HCT116 (cell line): ENCODE measurements around the gene SLC6A3. TPM values are rescaled to one million over a fixed set of nuclear protein-coding genes. Genes with fewer than 3 reads are reported as not detected.

Experiments
- ATAC-seq: fragments of 200-7000 bp; cut with Tn5 transposase; 2 replicates; pipeline ENCODE4 v1.9.1; 2020; ENCODE audit warnings: mild to moderate bottlenecking, moderate library complexity
- BruUV-seq: library from RNA; stranded (reverse); fragments of 400-500 nt; replicated peaks from 2 replicates; lab custom pipeline; 2021; lab: Mats Ljungman, UMichigan
- CTCF ChIA-PET: fragments of 300-600 bp; sonication (Branson Sonifier 250); formaldehyde crosslinking; loops from one replicate; lab custom pipeline; 2021; ENCODE audit warnings: antibody characterized with exemption; lab: Charles Lee
- POLR2A ChIA-PET: fragments of 300-600, 350-600 bp; sonication (Branson Sonifier 250); formaldehyde crosslinking; loops from one replicate; lab custom pipeline; 2021; ENCODE audit warnings: antibody characterized with exemption; lab: Charles Lee
- RAD21 ChIA-PET, 2 experiments: fragments of 300-600 bp; sonication (Branson Sonifier 250); formaldehyde crosslinking; loops; one replicate each; lab custom pipeline; 2023; ENCODE audit warnings: low total read pairs in 2 of 2; ENCODE audit not compliant: uncharacterized antibody in 2 of 2, unreplicated experiment in 2 of 2, low non-redundant PET in 1 of 2; lab: Charles Lee
- DNase-seq: peaks from one replicate; pipeline ENCODE4 v3.0.0-alpha.2; 2010; ENCODE audit warnings: low read depth, low spot score
- H2AFZ ChIP-seq: fragments of 200-600 bp; shearing (Covaris generic), sonication (generic); 2 replicates; pipeline ENCODE4 v1.6.1; 2017; ENCODE audit warnings: low read depth, mixed run types, mixed read lengths, antibody characterized with exemption, low read length; ENCODE audit not compliant: poor library complexity, severe bottlenecking
- H3K27ac ChIP-seq: 2 replicates; pipeline ENCODE4 v1.5.1; 2012; ENCODE audit warnings: low read depth, low read length
- H3K27me3 ChIP-seq: fragments of 200-600 bp; sonication (generic); 2 replicates; pipeline ENCODE4 v1.6.1; 2016; ENCODE audit warnings: mixed run types, low read length, mixed read lengths; ENCODE audit not compliant: insufficient read depth
- H3K36me3 ChIP-seq, 2 experiments: fragments of 200-500 bp in 1 of 2; fragments of 200-600 bp in 1 of 2; sonication (Bioruptor generic) in 1 of 2; sonication (generic) in 1 of 2; 2 replicates each; pipeline versions ENCODE4 v1.5.1 to v1.6.1; 2014 to 2016; ENCODE audit warnings: low read length in 2 of 2, inconsistent platforms in 1 of 2, mixed read lengths in 1 of 2, mixed run types in 1 of 2; ENCODE audit not compliant: insufficient read depth in 2 of 2, control insufficient read depth in 1 of 2
- H3K4me1 ChIP-seq, 2 experiments: fragments of 200-600 bp in 1 of 2; sonication (generic) in 1 of 2; 2 replicates each; pipeline versions ENCODE4 v1.5.1 to v1.6.1; 2012 to 2017; ENCODE audit warnings: low read length in 2 of 2, inconsistent platforms in 1 of 2, mild to moderate bottlenecking in 1 of 2, mixed read lengths in 1 of 2, mixed run types in 1 of 2, moderate library complexity in 1 of 2; ENCODE audit not compliant: insufficient read depth in 2 of 2, control insufficient read depth in 1 of 2
- H3K4me2 ChIP-seq: fragments of 200-600 bp; sonication (generic); 2 replicates; pipeline ENCODE4 v1.6.1; 2017; ENCODE audit warnings: mixed run types, low read length, mixed read lengths
- H3K4me3 ChIP-seq, 2 experiments: fragments of 200-600 bp in 1 of 2; sonication (generic) in 1 of 2; replicated peaks in 1 of 2; 2 replicates each; pipeline ENCODE4 v1.5.1; 2011 to 2016; ENCODE audit warnings: low read length in 2 of 2, control low read depth in 1 of 2, low read depth in 1 of 2, mild to moderate bottlenecking in 1 of 2, mixed read lengths in 1 of 2, mixed run types in 1 of 2
- H3K79me2 ChIP-seq: fragments of 200-600 bp; sonication (generic); 2 replicates; pipeline ENCODE4 v1.6.1; 2017; ENCODE audit warnings: mild to moderate bottlenecking, mixed run types, low read length, moderate library complexity, mixed read lengths; ENCODE audit not compliant: insufficient read depth
- H3K9ac ChIP-seq: fragments of 200-600 bp; sonication (generic); 2 replicates; pipeline ENCODE4 v1.6.1; 2016; ENCODE audit warnings: low read length, mixed read lengths
- H3K9me2 ChIP-seq: fragments of 200-600 bp; sonication (generic), shearing (Covaris generic); 2 replicates; pipeline ENCODE4 v1.6.1; 2017; ENCODE audit warnings: mixed run types, mild to moderate bottlenecking, moderate library complexity; ENCODE audit not compliant: insufficient read depth
- H3K9me3 ChIP-seq, 2 experiments: fragments of 200-500 bp in 1 of 2; fragments of 200-600 bp in 1 of 2; sonication (Bioruptor generic) in 1 of 2; sonication (generic) in 1 of 2; 2 replicates each; pipeline ENCODE4 v1.6.1; 2014 to 2017; ENCODE audit warnings: low read length in 2 of 2, mixed read lengths in 2 of 2, inconsistent platforms in 1 of 2, low read depth in 1 of 2, mild to moderate bottlenecking in 1 of 2, mixed run types in 1 of 2, moderate library complexity in 1 of 2; ENCODE audit not compliant: control insufficient read depth in 1 of 2, insufficient read depth in 1 of 2
- H4K20me1 ChIP-seq: fragments of 200-600 bp; sonication (generic), shearing (Covaris generic); 2 replicates; pipeline ENCODE4 v1.6.1; 2017; ENCODE audit warnings: mixed run types, mild to moderate bottlenecking, moderate library complexity; ENCODE audit not compliant: insufficient read depth
- CBX3 ChIP-seq: IDR thresholded peaks from 2 replicates; pipeline ENCODE4 v1.6.1; 2012; ENCODE audit warnings: low read depth
- CTCF ChIP-seq, 3 experiments: fragments of 200-600 bp in 1 of 3; sonication (generic) in 1 of 3; IDR thresholded peaks in 2 of 3; conservative IDR thresholded peaks in 1 of 3; 2 replicates each; pipeline ENCODE4 v1.5.1; 2012 to 2017; ENCODE audit warnings: low read depth in 2 of 3, low read length in 2 of 3, antibody characterized with exemption in 1 of 3, borderline replicate concordance in 1 of 3, control low read depth in 1 of 3, mild to moderate bottlenecking in 1 of 3, mixed read lengths in 1 of 3, mixed run types in 1 of 3, moderate library complexity in 1 of 3; ENCODE audit not compliant: insufficient read depth in 1 of 3
- EGR1 ChIP-seq: IDR thresholded peaks from 2 replicates; pipeline ENCODE4 v1.6.1; 2012; ENCODE audit warnings: low read depth
- EZH2 ChIP-seq: fragments of 200-600 bp; sonication (generic); IDR thresholded peaks from 2 replicates; pipeline ENCODE4 v1.6.1; 2017; ENCODE audit warnings: antibody characterized with exemption, mixed run types
- FOSL1 ChIP-seq: IDR thresholded peaks from 2 replicates; pipeline ENCODE4 v1.6.1; 2012; ENCODE audit warnings: low read depth
- JUND ChIP-seq: IDR thresholded peaks from 2 replicates; pipeline ENCODE4 v1.6.1; 2012
- MAX ChIP-seq: IDR thresholded peaks from 2 replicates; pipeline ENCODE4 v1.6.1; 2012
- POLR2A ChIP-seq: IDR thresholded peaks from 2 replicates; pipeline ENCODE4 v1.7.0; 2011; ENCODE audit warnings: borderline replicate concordance; ENCODE audit not compliant: insufficient read depth, insufficient read length; ENCODE audit errors: extremely low read depth
- POLR2AphosphoS5 ChIP-seq: IDR thresholded peaks from 2 replicates; pipeline ENCODE4 v1.6.1; 2011; ENCODE audit warnings: mild to moderate bottlenecking, low read depth, low read length, moderate library complexity
- SIN3A ChIP-seq: IDR thresholded peaks from 2 replicates; pipeline ENCODE4 v1.6.1; 2012; ENCODE audit warnings: low read depth
- SRF ChIP-seq: IDR thresholded peaks from 2 replicates; pipeline ENCODE4 v1.6.1; 2012; ENCODE audit warnings: low read depth
- YY1 ChIP-seq: IDR thresholded peaks from 2 replicates; pipeline ENCODE4 v1.6.1; 2011; ENCODE audit warnings: low read length, low read depth, moderate library complexity, mild to moderate bottlenecking; ENCODE audit not compliant: insufficient replicate concordance; ENCODE audit errors: extremely low read depth
- ZBTB33 ChIP-seq: IDR thresholded peaks from 2 replicates; pipeline ENCODE4 v1.6.1; 2011; ENCODE audit warnings: mild to moderate bottlenecking, low read length, moderate library complexity; ENCODE audit not compliant: insufficient replicate concordance; ENCODE audit errors: extremely low read depth
- ZFX ChIP-seq: fragments of 450-650 bp; IDR thresholded peaks from 2 replicates; pipeline ENCODE4 v1.6.1; 2017
- ZNF274 ChIP-seq: fragments of 200-500 bp; sonication (Bioruptor generic); IDR thresholded peaks from 2 replicates; pipeline ENCODE4 v1.6.1; 2014; ENCODE audit warnings: mild to moderate bottlenecking, low read depth, low read length, inconsistent platforms
- intact Hi-C: fragments of 100-400 bp; cut with micrococcal nuclease; formaldehyde crosslinking; loops from 2 replicates; pipeline ENCODE4 v1.10.0; 2022
- total RNA-seq: library from RNA; stranded (reverse); gene quantifications from one replicate; pipeline ENCODE4 v1.2.1, GENCODE V29; 2021; ENCODE audit not compliant: unreplicated experiment

Gene SLC6A3
- total RNA-seq, 1 experiment from 2014 or later = not detected

- H3K4me1 ChIP-seq = peaks cover 0 to 8% of the 10 kb centered on the region in 2 experiments; a peak in 1 of 4 replicates
- CTCF ChIA-PET = no interaction called here
- no peak overlapping the region for H3K27ac ChIP-seq
- no peaks in the 10 kb centered on the region for H3K9me2 ChIP-seq
- no peaks in the 10 kb centered on the region for H4K20me1 ChIP-seq
- no peaks in the 10 kb centered on the region for H3K79me2 ChIP-seq
- BruUV-seq = no TSS peak
- H3K9me3 ChIP-seq = no peaks in the 10 kb centered on the region
- H3K9ac ChIP-seq = no peak overlapping the region
- intact Hi-C loops = no loop called here
- no peak overlapping the region for H3K4me3 ChIP-seq
- DNase-seq = no peak
- no peak overlapping the region for H3K4me2 ChIP-seq
- 0 out of 2 replicates have a peak, but pooled peaks cover 3% of the 10 kb centered on the region for H3K27me3 ChIP-seq
- POLR2A ChIA-PET = no interaction called here
- RAD21 ChIA-PET = no interaction called here
- TF ChIP-seq ZBTB33 (no peak), ZFX (no peak), JUND (no peak)
- TF ChIP-seq, all 23 proteins: peak for 0
- no peak for ATAC-seq
- H3K36me3 ChIP-seq = no peaks in the 10 kb centered on the region
- no peak overlapping the region for H2AFZ ChIP-seq
Observed at GRCh38 chr5:1412621-1413020, 32.6 kb downstream of the SLC6A3 start.

GRCh38 chr5:1412163-1412562 is 33.1 kb downstream of the SLC6A3 start:
- POLR2A ChIA-PET = no interaction called here
- TF ChIP-seq JUND = no peak
- TF ChIP-seq CBX3 = no peak
- TF ChIP-seq FOSL1 = no peak
- no peak for TF ChIP-seq CTCF (IDR thresholded peaks at IDR 0.05 in 2 of 3, conservative IDR thresholded peaks at IDR 0.05 in 1 of 3; ENCODE audit: borderline replicate concordance in 1 of 3, insufficient read depth in 1 of 3, low read depth in 2 of 3, low read length in 2 of 3)
- no peak for TF ChIP-seq SIN3A
- no peak for TF ChIP-seq POLR2A
- TF ChIP-seq MAX = no peak
- no peak for TF ChIP-seq POLR2AphosphoS5
- no peak for TF ChIP-seq ZFX
- TF ChIP-seq ZNF274 = no peak
- TF ChIP-seq YY1 = no peak
- no peak for TF ChIP-seq EGR1
- TF ChIP-seq SRF = no peak
- TF ChIP-seq EZH2 = no peak
- no peak for TF ChIP-seq ZBTB33

More at GRCh38 chr5:1412163-1412562, 33.1 kb downstream of the SLC6A3 start:
- Histone ChIP-seq H2AFZ (no peak overlapping the region), H3K4me3 (no peak overlapping the region), H3K9me3 (no peaks in the 10 kb centered on the region), H3K27ac (no peak overlapping the region), H4K20me1 (no peaks in the 10 kb centered on the region), H3K4me1 (peaks cover 0 to 8% of the 10 kb centered on the region in 2 experiments; a peak in 1 of 4 replicates), H3K27me3 (0 out of 2 replicates have a peak, but pooled peaks cover 6% of the 10 kb centered on the region), H3K9ac (no peak overlapping the region), H3K79me2 (no peaks in the 10 kb centered on the region), H3K4me2 (no peak overlapping the region), H3K9me2 (no peaks in the 10 kb centered on the region), H3K36me3 (no peaks in the 10 kb centered on the region)
- ChIA-PET RAD21 (no interaction called here), CTCF (no interaction called here)
- no peak for DNase-seq
- intact Hi-C loops = no loop called here
- no peak for ATAC-seq
- no TSS peak for BruUV-seq
